A549 (cell line): ENCODE measurements around the gene SELPLG. TPM values are rescaled to one million over a fixed set of nuclear protein-coding genes. Genes with fewer than 3 reads are reported as not detected.
"Not testable (repeated sequence)": the region's sequence is repeated elsewhere in the genome, so short reads cannot be mapped to it uniquely, and the experiment has no call there.

Experiments used
- ATAC-seq, 2 experiments: fragments of 200-7000 bp in 1 of 2; fragments of >200 bp in 1 of 2; cut with Nextera tagmentation in 1 of 2; cut with Tn5 transposase in 1 of 2; 3 replicates each; pipeline versions ENCODE4 v1.8.0 to v1.9.1; 2018 to 2020; ENCODE audit warnings: mild to moderate bottlenecking in 1 of 2, moderate library complexity in 1 of 2
- CTCF ChIA-PET: fragments of 300-600 bp; sonication (Branson Sonifier 250); formaldehyde crosslinking; extraction: SDS; loops from one replicate; lab custom pipeline; 2021; ENCODE audit warnings: antibody characterized with exemption, inconsistent platforms; lab: Yijun Ruan, JAX
- POLR2A ChIA-PET: fragments of 350-600 bp; formaldehyde crosslinking; extraction: SDS; loops from one replicate; lab custom pipeline; 2021; ENCODE audit warnings: antibody characterized with exemption, inconsistent platforms; lab: Yijun Ruan, JAX
- DNase-seq, 2 experiments: peaks; one replicate each; pipeline versions ENCODE4 v3.0.0 to v3.0.0-alpha.2; 2011 to 2016; ENCODE audit warnings: low read depth in 1 of 2, low spot score in 1 of 2
- FAIRE-seq: peaks from 2 replicates; lab custom pipeline; 2011; peaks lifted over from hg19 to GRCh38; lab: Jason Lieb, UNC
- H3K27ac ChIP-seq, 2 experiments: fragments of >200 bp; sonication (Bioruptor Twin); formaldehyde crosslinking; 3 replicates each; pipeline ENCODE4 v1.5.1; 2016 to 2017
- H3K4me1 ChIP-seq: fragments of >200 bp; sonication (Bioruptor Twin); formaldehyde crosslinking; 3 replicates; pipeline ENCODE4 v1.6.1; 2016
- H3K4me2 ChIP-seq: fragments of >200 bp; sonication (Bioruptor Twin); formaldehyde crosslinking; 3 replicates; pipeline ENCODE4 v1.6.1; 2016
- H3K4me3 ChIP-seq: fragments of >200 bp; sonication (Bioruptor Twin); formaldehyde crosslinking; 3 replicates; pipeline ENCODE4 v1.5.1; 2016
- H3K9me3 ChIP-seq: fragments of >200 bp; sonication (Bioruptor Twin); formaldehyde crosslinking; 3 replicates; pipeline ENCODE4 v1.6.1; 2016
- ATOH8 ChIP-seq: fragments of 250-450 bp; sonication (Bioruptor Pico); IDR thresholded peaks from 2 replicates; pipeline ENCODE4 v1.5.0; 2020; ENCODE audit warnings: low read depth, mild to moderate bottlenecking, moderate library complexity
- BCL3 ChIP-seq: fragments of >200 bp; sonication (Bioruptor Twin); formaldehyde crosslinking; IDR thresholded peaks from 3 replicates; pipeline ENCODE4 v1.6.1; 2016
- BHLHE40 ChIP-seq: IDR thresholded peaks from 2 replicates; pipeline ENCODE4 v1.6.1; 2012; ENCODE audit warnings: low read depth, low read length, inconsistent platforms
- CBX2 ChIP-seq: fragments of 200-600 bp; sonication (generic); IDR thresholded peaks from 2 replicates; pipeline ENCODE4 v1.6.1; 2016; ENCODE audit warnings: low read depth, mild to moderate bottlenecking, borderline replicate concordance
- CBX8 ChIP-seq: fragments of 200-600 bp; sonication (generic); IDR thresholded peaks from 2 replicates; pipeline ENCODE4 v1.6.1; 2016
- CEBPB ChIP-seq, 2 experiments: fragments of >200 bp in 1 of 2; sonication (Bioruptor Twin) in 1 of 2; formaldehyde crosslinking in 1 of 2; IDR thresholded peaks; 2 replicates each; pipeline ENCODE4 v1.6.1; 2012 to 2016
- HES2 ChIP-seq: fragments of >200 bp; sonication (Bioruptor Twin); formaldehyde crosslinking; IDR thresholded peaks from 2 replicates; pipeline ENCODE4 v1.6.1; 2016
- HEYL ChIP-seq: fragments of 250-450 bp; sonication (Bioruptor Pico); IDR thresholded peaks from 2 replicates; pipeline ENCODE4 v1.8.0; 2021; ENCODE audit warnings: mild to moderate bottlenecking, moderate library complexity
- KDM5A ChIP-seq: fragments of 200-600 bp; sonication (generic); IDR thresholded peaks from 2 replicates; pipeline ENCODE4 v1.6.1; 2016; ENCODE audit warnings: antibody characterized with exemption, mild to moderate bottlenecking
- MAFK ChIP-seq: fragments of 450-650 bp; IDR thresholded peaks from 2 replicates; pipeline ENCODE4 v1.6.1; 2014; ENCODE audit not compliant: partially characterized antibody
- MAZ ChIP-seq: fragments of 150-350 bp; IDR thresholded peaks from 2 replicates; pipeline ENCODE4 v1.6.1; 2014; ENCODE audit warnings: antibody characterized with exemption, low read depth, low read length, borderline replicate concordance
- MYC ChIP-seq: IDR thresholded peaks from 2 replicates; pipeline ENCODE4 v1.6.1; 2012; ENCODE audit warnings: mild to moderate bottlenecking, inconsistent platforms, low read length, improper control_type of control experiment, borderline replicate concordance
- NFE2L2 ChIP-seq: fragments of 150-350 bp; conservative IDR thresholded peaks from 2 replicates; pipeline ENCODE4 v1.6.1; 2014; ENCODE audit warnings: low read length
- NR3C1 ChIP-seq: fragments of >200 bp; sonication (Bioruptor Twin); formaldehyde crosslinking; IDR thresholded peaks from 3 replicates; pipeline ENCODE4 v1.6.1; 2017
- POLR2A ChIP-seq: IDR thresholded peaks from 2 replicates; pipeline ENCODE4 v1.6.1; 2012; ENCODE audit warnings: mild to moderate bottlenecking, low read length
- POLR2AphosphoS2 ChIP-seq: conservative IDR thresholded peaks from 2 replicates; pipeline ENCODE4 v1.6.1; 2012; ENCODE audit warnings: low read length, improper control_type of control experiment, inconsistent platforms
- RARB ChIP-seq: fragments of 250-450 bp; sonication (Bioruptor Pico); IDR thresholded peaks from 2 replicates; pipeline ENCODE4 v1.8.0; 2021; ENCODE audit warnings: mild to moderate bottlenecking, moderate library complexity
- RCOR1 ChIP-seq: fragments of 150-350 bp; IDR thresholded peaks from 2 replicates; pipeline ENCODE4 v1.6.1; 2014; ENCODE audit warnings: antibody characterized with exemption, low read length, low read depth
- RNF2 ChIP-seq: fragments of 200-600 bp; sonication (generic); IDR thresholded peaks from 2 replicates; pipeline ENCODE4 v1.6.1; 2016; ENCODE audit warnings: low read depth, mild to moderate bottlenecking, antibody characterized with exemption, moderate library complexity, borderline replicate concordance
- ZFP36 ChIP-seq: fragments of 450-650 bp; IDR thresholded peaks from 2 replicates; pipeline ENCODE4 v1.6.1; 2014; ENCODE audit warnings: borderline replicate concordance; ENCODE audit not compliant: partially characterized antibody
- ZNF302 ChIP-seq: fragments of 250-450 bp; sonication (Bioruptor Pico); IDR thresholded peaks from 2 replicates; pipeline ENCODE4 v1.9.0; 2021; ENCODE audit warnings: inconsistent platforms, mild to moderate bottlenecking, moderate library complexity
- WGBS: methylation state at CpG from one replicate; pipeline ENCODE4 v1.1.6; 2017; ENCODE audit errors: missing lambda C conversion rate; 5-methylcytosine and 5-hydroxymethylcytosine counted together
- polyA plus RNA-seq, 4 experiments: library from polyadenylated mRNA; depleted of rRNA in 3 of 4; stranded (reverse); fragments of >200 nt; fragmentation: RNase III in 1 of 4; extraction: RNeasy Plus Mini Kit Qiagen cat#74134 plus additional on column Dnase treatment in 1 of 4; gene quantifications; 2 replicates in 3 of 4; 3 replicates in 1 of 4; pipeline ENCODE4 v1.2.3, GENCODE V29; 2011 to 2017
- TF ChIP-seq, protein P1 (sequence below): IDR thresholded peaks from 2 replicates; pipeline ENCODE4 v1.6.1; 2012
- TF ChIP-seq, protein P2 (sequence below): fragments of 150-350 bp; IDR thresholded peaks from 2 replicates; pipeline ENCODE4 v1.6.1; 2014; ENCODE audit warnings: low read depth, mild to moderate bottlenecking, low read length
- TF ChIP-seq, protein P3 (sequence below): IDR thresholded peaks from 2 replicates; pipeline ENCODE4 v1.6.1; 2012; ENCODE audit warnings: low read depth, borderline replicate concordance

SELPLG gene
- polyA plus RNA-seq, 2 of the 4 experiments (the other 2 are of a cell fraction), result 0.17 to 0.67 TPM

- H3K9me3 ChIP-seq, POLR2A ChIA-PET, H3K27ac ChIP-seq, H3K4me3 ChIP-seq, ATAC-seq, H3K4me2 ChIP-seq, FAIRE-seq, DNase-seq: not testable (repeated sequence)
- CTCF ChIA-PET, result interaction anchor here (1.0 kb wide), 1 partner anchor 149 kb away, joined by 3 read pairs; no protein-coding TSS in a partner anchor
- 92% methylated on average over 9 of the region's 9 CpGs for WGBS
- peaks cover 13% of the 10 kb centered on the region; the same call in 2 of the 3 replicates for H3K4me1 ChIP-seq
Measured at GRCh38 chr12:108654622-108655021, 20.9 kb upstream of the SELPLG start.

- FAIRE-seq, result no peak
- CTCF ChIA-PET, result interaction anchor here (1.1 to 2.3 kb wide), 4 partner anchors 10 to 37 kb away, joined by 3 to 10 read pairs (median 4); no protein-coding TSS in a partner anchor
- TF ChIP-seq CBX2, result no peak
- peaks cover 20% of the 10 kb centered on the region; the same call in 2 of the 3 replicates for H3K4me1 ChIP-seq
- H3K4me2 ChIP-seq, result no peak overlapping the region
- no peak overlapping the region for H3K27ac ChIP-seq
- H3K4me3 ChIP-seq, result no peak overlapping the region
- DNase-seq, result no peak
- 94% methylated on average over 3 of the region's 3 CpGs for WGBS
- no peaks in the 10 kb centered on the region for H3K9me3 ChIP-seq
- POLR2A ChIA-PET, result no interaction called here
- no peak for ATAC-seq
Measured at GRCh38 chr12:108653922-108654321, 20.2 kb upstream of the SELPLG start.

- Histone ChIP-seq H3K4me3 (no peak overlapping the region), H3K9me3 (no peaks in the 10 kb centered on the region), H3K27ac (no peak overlapping the region), H3K4me2 (no peak overlapping the region), H3K4me1 (peaks cover 21% of the 10 kb centered on the region; the same call in 2 of the 3 replicates)
- ChIA-PET CTCF (interaction anchor here (0.9 to 2.3 kb wide), 5 partner anchors 11 to 102 kb away, joined by 3 to 10 read pairs (median 4); no protein-coding TSS in a partner anchor), POLR2A (no interaction called here)
- no peak for ATAC-seq
- DNase-seq, result no peak
- no peak for FAIRE-seq
- TF ChIP-seq MYC (no peak), CBX8 (no peak), BCL3 (no peak), RARB (CRISPR knock-in tag) (no peak), RCOR1 (no peak), MAZ (no peak), POLR2A (no peak), CEBPB (IDR thresholded peaks at IDR 0.05) (no peak), ZFP36 (no peak), HEYL (CRISPR knock-in tag) (no peak), ZNF302 (CRISPR knock-in tag) (no peak)
- TF ChIP-seq, protein P1, sequence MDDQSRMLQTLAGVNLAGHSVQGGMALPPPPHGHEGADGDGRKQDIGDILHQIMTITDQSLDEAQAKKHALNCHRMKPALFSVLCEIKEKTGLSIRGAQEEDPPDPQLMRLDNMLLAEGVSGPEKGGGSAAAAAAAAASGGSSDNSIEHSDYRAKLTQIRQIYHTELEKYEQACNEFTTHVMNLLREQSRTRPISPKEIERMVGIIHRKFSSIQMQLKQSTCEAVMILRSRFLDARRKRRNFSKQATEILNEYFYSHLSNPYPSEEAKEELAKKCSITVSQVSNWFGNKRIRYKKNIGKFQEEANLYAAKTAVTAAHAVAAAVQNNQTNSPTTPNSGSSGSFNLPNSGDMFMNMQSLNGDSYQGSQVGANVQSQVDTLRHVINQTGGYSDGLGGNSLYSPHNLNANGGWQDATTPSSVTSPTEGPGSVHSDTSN, result no peak
- TF ChIP-seq, protein P2, sequence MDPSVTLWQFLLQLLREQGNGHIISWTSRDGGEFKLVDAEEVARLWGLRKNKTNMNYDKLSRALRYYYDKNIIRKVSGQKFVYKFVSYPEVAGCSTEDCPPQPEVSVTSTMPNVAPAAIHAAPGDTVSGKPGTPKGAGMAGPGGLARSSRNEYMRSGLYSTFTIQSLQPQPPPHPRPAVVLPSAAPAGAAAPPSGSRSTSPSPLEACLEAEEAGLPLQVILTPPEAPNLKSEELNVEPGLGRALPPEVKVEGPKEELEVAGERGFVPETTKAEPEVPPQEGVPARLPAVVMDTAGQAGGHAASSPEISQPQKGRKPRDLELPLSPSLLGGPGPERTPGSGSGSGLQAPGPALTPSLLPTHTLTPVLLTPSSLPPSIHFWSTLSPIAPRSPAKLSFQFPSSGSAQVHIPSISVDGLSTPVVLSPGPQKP, result no peak
Measured at GRCh38 chr12:108653082-108653516, 19.4 kb upstream of the SELPLG start.

DNA sequence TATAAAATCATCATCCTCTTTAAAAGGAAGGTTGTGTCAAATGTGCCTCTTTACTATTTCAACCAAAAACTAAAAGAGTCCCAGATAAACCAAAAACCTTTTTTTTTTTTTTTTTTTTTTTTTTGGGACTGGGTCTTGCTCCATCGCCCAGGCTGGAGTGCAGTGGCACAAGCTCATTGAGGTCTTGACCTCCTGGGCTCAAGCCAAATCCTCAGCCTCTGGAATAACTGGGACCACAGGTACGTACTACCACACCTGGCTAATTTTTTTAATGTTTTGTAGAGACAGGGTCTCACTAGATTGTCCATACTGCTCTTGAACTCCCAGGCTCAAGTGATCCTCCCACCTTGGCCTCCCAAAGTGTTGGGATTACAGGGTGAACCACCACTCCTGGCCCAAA is 16.4 kb upstream of the SELPLG start:
- 0 out of 3 replicates have a peak overlapping the region, but pooled peaks have one; percentile 5 for H3K4me2 ChIP-seq
- DNase-seq (no peak), FAIRE-seq (no peak), ATAC-seq (no peak)
- POLR2A ChIA-PET, result no interaction called here
- H3K4me1 ChIP-seq, result peaks cover 25% of the 10 kb centered on the region
- TF ChIP-seq ZFP36 (no peak), RNF2 (no peak), NR3C1 (no peak), ATOH8 (CRISPR knock-in tag) (no peak), NFE2L2 (no peak), BHLHE40 (no peak), HES2 (no peak), MAFK (no peak), POLR2AphosphoS2 (no peak), KDM5A (no peak)
- TF ChIP-seq, protein P3, sequence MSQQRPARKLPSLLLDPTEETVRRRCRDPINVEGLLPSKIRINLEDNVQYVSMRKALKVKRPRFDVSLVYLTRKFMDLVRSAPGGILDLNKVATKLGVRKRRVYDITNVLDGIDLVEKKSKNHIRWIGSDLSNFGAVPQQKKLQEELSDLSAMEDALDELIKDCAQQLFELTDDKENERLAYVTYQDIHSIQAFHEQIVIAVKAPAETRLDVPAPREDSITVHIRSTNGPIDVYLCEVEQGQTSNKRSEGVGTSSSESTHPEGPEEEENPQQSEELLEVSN, result no peak
- CTCF ChIA-PET, result interaction anchor here (0.6 to 4.1 kb wide), 4 partner anchors 13 to 154 kb away, joined by 3 to 26 read pairs (median 8); no protein-coding TSS in a partner anchor
- no peaks in the 10 kb centered on the region for H3K9me3 ChIP-seq
- WGBS, result 96% methylated on average over 2 of the region's 2 CpGs
- H3K27ac ChIP-seq, result peak overlapping the region in 1 of 2 experiments; percentile 44; a peak in 2 of 6 replicates
- no peak overlapping the region for H3K4me3 ChIP-seq
